ENCODE results near the gene NTS. TPM values are rescaled to one million over a fixed set of nuclear protein-coding genes. Genes with fewer than 3 reads are reported as not detected.

NTS gene
- total RNA-seq, 1 experiment from 2014 or later = 21.9 TPM

- no peak for ATAC-seq
- DNase-seq (ENCODE audit: low spot score) = no peak
- ChIA-PET POLR2A (no interaction called here), CTCF (no interaction called here)
- Mint-ChIP-seq H3K36me3 (no peaks in the 10 kb centered on the region), H3K27ac (no peak overlapping the region), H3K9me3 (peaks cover 4% of the 10 kb centered on the region; the same call in 1 of the 2 replicates), H3K4me3 (no peak overlapping the region), H3K4me1 (peaks cover 6% of the 10 kb centered on the region), H3K27me3 (ENCODE audit: low read depth) (no peaks in the 10 kb centered on the region)
- TF ChIP-seq MYBL2 (CRISPR knock-in tag; IDR thresholded peaks at IDR 0.05) (no peak), PRDM15 (CRISPR knock-in tag; IDR thresholded peaks at IDR 0.05) (no peak)
Observed at GRCh38 chr12:85829391-85829790, 44.7 kb upstream of the NTS start.

- ATAC-seq = no peak
- H3K36me3 Mint-ChIP-seq = no peaks in the 10 kb centered on the region
- DNase-seq (ENCODE audit: low spot score) = no peak
- POLR2A ChIA-PET = no interaction called here
- no peak for TF ChIP-seq CBFB (CRISPR knock-in tag; IDR thresholded peaks at IDR 0.05; ENCODE audit: low read depth)
- no peak for TF ChIP-seq E2F5 (CRISPR knock-in tag; IDR thresholded peaks at IDR 0.05)
- no peak for TF ChIP-seq CTCF (IDR thresholded peaks at IDR 0.05)
- TF ChIP-seq RELA (CRISPR knock-in tag; IDR thresholded peaks at IDR 0.05; ENCODE audit: borderline replicate concordance) = no peak
- no peak for TF ChIP-seq ZNF232 (CRISPR knock-in tag; IDR thresholded peaks at IDR 0.05)
- no peak for TF ChIP-seq PREB (CRISPR knock-in tag; IDR thresholded peaks at IDR 0.05; ENCODE audit: borderline replicate concordance)
- no peak for TF ChIP-seq IRF1 (CRISPR knock-in tag; IDR thresholded peaks at IDR 0.05)
- CTCF ChIA-PET = interaction anchor here (0.8 kb wide), 1 partner anchor 36 kb away, joined by 3 read pairs; no protein-coding TSS in a partner anchor
- H3K27me3 Mint-ChIP-seq (ENCODE audit: low read depth) = no peaks in the 10 kb centered on the region
- H3K27ac Mint-ChIP-seq = no peak overlapping the region
- H3K9me3 Mint-ChIP-seq = peaks cover 4% of the 10 kb centered on the region; the same call in 1 of the 2 replicates
- H3K4me3 Mint-ChIP-seq = no peak overlapping the region
- H3K4me1 Mint-ChIP-seq = peaks cover 20% of the 10 kb centered on the region
Observed at GRCh38 chr12:85831327-85831990, 42.6 kb upstream of the NTS start.

GRCh38 chr12:85833579-85833978, 40.5 kb upstream of the NTS start:
- DNase-seq (ENCODE audit: low spot score) (no peak), ATAC-seq (no peak)
- H3K9me3 Mint-ChIP-seq = no peaks in the 10 kb centered on the region
- POLR2A ChIA-PET = no interaction called here
- H3K4me1 Mint-ChIP-seq = peaks cover 27% of the 10 kb centered on the region
- no peaks in the 10 kb centered on the region for H3K27me3 Mint-ChIP-seq (ENCODE audit: low read depth)
- no peak overlapping the region for H3K27ac Mint-ChIP-seq
- H3K4me3 Mint-ChIP-seq = no peak overlapping the region
- H3K36me3 Mint-ChIP-seq = no peaks in the 10 kb centered on the region
- CTCF ChIA-PET = interaction anchor here (2.2 kb wide), 1 partner anchor 39 kb away, joined by 6 read pairs; no protein-coding TSS in a partner anchor
- no peak for TF ChIP-seq ARID4B (CRISPR knock-in tag; IDR thresholded peaks at IDR 0.05; ENCODE audit: borderline replicate concordance)
- no peak for TF ChIP-seq ZNF512 (CRISPR knock-in tag; IDR thresholded peaks at IDR 0.05; ENCODE audit: borderline replicate concordance)
- TF ChIP-seq NR1H2 (CRISPR knock-in tag; IDR thresholded peaks at IDR 0.05) = no peak
- no peak for TF ChIP-seq NFATC4 (CRISPR knock-in tag; IDR thresholded peaks at IDR 0.05)
